Measurements from ENCODE around the gene ACAP2. TPM values are rescaled to one million over a fixed set of nuclear protein-coding genes. Genes with fewer than 3 reads are reported as not detected.

The ACAP2 gene
- total RNA-seq, 1 experiment from 2014 or later: 42.0 TPM

DNA sequence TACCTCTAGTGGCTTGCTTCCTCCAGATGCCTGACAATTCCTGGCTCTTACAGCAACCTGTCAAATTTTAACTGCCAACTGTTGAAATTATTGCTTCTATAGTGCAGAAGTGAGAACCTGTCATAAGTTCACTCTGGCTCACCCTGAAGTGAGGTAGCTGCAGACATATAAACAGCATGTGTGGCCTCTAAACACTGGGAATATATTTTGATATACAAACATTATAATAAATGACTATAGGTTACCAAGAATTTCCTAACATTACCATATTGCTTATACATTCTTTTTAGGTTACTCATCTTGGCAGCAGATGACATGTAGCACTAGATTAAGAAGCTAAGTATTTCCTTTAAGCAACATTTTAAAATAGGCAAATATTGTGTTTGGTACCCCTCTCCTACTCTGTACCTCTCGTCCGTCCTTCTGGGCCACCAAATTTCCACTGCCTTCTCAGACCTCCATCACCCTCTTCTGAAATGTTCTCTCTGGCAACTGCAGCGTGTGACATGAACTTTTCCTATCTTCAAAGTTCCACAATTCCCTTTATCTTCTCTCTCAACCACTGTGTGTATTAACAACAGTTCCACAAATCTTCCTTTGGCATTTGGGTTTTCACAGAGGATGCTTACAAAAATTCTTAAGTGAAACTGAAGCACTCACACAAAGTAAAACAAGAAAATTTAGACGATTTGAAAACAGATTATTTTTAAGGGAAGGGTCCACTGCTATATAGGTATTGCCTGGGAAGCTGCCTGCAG lies 156.5 kb downstream of the ACAP2 start (continued):
- TF ChIP-seq, protein P1, sequence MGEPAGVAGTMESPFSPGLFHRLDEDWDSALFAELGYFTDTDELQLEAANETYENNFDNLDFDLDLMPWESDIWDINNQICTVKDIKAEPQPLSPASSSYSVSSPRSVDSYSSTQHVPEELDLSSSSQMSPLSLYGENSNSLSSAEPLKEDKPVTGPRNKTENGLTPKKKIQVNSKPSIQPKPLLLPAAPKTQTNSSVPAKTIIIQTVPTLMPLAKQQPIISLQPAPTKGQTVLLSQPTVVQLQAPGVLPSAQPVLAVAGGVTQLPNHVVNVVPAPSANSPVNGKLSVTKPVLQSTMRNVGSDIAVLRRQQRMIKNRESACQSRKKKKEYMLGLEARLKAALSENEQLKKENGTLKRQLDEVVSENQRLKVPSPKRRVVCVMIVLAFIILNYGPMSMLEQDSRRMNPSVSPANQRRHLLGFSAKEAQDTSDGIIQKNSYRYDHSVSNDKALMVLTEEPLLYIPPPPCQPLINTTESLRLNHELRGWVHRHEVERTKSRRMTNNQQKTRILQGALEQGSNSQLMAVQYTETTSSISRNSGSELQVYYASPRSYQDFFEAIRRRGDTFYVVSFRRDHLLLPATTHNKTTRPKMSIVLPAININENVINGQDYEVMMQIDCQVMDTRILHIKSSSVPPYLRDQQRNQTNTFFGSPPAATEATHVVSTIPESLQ (CRISPR knock-in tag; IDR thresholded peaks at IDR 0.05): no peak
- TF ChIP-seq ARID4B (CRISPR knock-in tag; IDR thresholded peaks at IDR 0.05; ENCODE audit: borderline replicate concordance) (no peak), AFF4 (CRISPR knock-in tag; IDR thresholded peaks at IDR 0.05; ENCODE audit: borderline replicate concordance) (no peak), NR3C1 (CRISPR knock-in tag; conservative IDR thresholded peaks at IDR 0.05; ENCODE audit: low read depth) (no peak), RELA (CRISPR knock-in tag; IDR thresholded peaks at IDR 0.05; ENCODE audit: borderline replicate concordance) (no peak), ZNF219 (CRISPR knock-in tag; IDR thresholded peaks at IDR 0.05; ENCODE audit: borderline replicate concordance) (no peak), CDX4 (CRISPR knock-in tag; IDR thresholded peaks at IDR 0.05; ENCODE audit: borderline replicate concordance) (no peak), ZNF416 (CRISPR knock-in tag; IDR thresholded peaks at IDR 0.05) (no peak), ESRRA (CRISPR knock-in tag; IDR thresholded peaks at IDR 0.05; ENCODE audit: borderline replicate concordance) (no peak), SMAD3 (CRISPR knock-in tag; IDR thresholded peaks at IDR 0.05; ENCODE audit: borderline replicate concordance) (no peak), MYBL2 (CRISPR knock-in tag; IDR thresholded peaks at IDR 0.05) (no peak)
- TF ChIP-seq, protein P2, sequence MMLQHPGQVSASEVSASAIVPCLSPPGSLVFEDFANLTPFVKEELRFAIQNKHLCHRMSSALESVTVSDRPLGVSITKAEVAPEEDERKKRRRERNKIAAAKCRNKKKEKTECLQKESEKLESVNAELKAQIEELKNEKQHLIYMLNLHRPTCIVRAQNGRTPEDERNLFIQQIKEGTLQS (CRISPR knock-in tag; conservative IDR thresholded peaks at IDR 0.05): no peak
- TF ChIP-seq, protein P3, sequence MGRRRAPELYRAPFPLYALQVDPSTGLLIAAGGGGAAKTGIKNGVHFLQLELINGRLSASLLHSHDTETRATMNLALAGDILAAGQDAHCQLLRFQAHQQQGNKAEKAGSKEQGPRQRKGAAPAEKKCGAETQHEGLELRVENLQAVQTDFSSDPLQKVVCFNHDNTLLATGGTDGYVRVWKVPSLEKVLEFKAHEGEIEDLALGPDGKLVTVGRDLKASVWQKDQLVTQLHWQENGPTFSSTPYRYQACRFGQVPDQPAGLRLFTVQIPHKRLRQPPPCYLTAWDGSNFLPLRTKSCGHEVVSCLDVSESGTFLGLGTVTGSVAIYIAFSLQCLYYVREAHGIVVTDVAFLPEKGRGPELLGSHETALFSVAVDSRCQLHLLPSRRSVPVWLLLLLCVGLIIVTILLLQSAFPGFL (CRISPR knock-in tag; IDR thresholded peaks at IDR 0.05; ENCODE audit: borderline replicate concordance): no peak
- TF ChIP-seq, protein P4, sequence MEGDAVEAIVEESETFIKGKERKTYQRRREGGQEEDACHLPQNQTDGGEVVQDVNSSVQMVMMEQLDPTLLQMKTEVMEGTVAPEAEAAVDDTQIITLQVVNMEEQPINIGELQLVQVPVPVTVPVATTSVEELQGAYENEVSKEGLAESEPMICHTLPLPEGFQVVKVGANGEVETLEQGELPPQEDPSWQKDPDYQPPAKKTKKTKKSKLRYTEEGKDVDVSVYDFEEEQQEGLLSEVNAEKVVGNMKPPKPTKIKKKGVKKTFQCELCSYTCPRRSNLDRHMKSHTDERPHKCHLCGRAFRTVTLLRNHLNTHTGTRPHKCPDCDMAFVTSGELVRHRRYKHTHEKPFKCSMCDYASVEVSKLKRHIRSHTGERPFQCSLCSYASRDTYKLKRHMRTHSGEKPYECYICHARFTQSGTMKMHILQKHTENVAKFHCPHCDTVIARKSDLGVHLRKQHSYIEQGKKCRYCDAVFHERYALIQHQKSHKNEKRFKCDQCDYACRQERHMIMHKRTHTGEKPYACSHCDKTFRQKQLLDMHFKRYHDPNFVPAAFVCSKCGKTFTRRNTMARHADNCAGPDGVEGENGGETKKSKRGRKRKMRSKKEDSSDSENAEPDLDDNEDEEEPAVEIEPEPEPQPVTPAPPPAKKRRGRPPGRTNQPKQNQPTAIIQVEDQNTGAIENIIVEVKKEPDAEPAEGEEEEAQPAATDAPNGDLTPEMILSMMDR (IDR thresholded peaks at IDR 0.05): no peak
